Activated CD8-positive, alpha-beta memory T cell treated with anti-CD3 and anti-CD28 coated beads, Interleukin-2, amount 50 U/mL, for 24 hours (primary cell): ENCODE data around the gene SCAF4.
"Not testable (repeated sequence)": the region's sequence is repeated elsewhere in the genome, so short reads cannot be mapped to it uniquely, and the experiment has no call there.

ENCODE experiments used
- DNase-seq: peaks from one replicate; pipeline ENCODE4 v3.0.0-alpha.2; 2020; ENCODE audit errors: extremely low read depth

Gene SCAF4

DNA sequence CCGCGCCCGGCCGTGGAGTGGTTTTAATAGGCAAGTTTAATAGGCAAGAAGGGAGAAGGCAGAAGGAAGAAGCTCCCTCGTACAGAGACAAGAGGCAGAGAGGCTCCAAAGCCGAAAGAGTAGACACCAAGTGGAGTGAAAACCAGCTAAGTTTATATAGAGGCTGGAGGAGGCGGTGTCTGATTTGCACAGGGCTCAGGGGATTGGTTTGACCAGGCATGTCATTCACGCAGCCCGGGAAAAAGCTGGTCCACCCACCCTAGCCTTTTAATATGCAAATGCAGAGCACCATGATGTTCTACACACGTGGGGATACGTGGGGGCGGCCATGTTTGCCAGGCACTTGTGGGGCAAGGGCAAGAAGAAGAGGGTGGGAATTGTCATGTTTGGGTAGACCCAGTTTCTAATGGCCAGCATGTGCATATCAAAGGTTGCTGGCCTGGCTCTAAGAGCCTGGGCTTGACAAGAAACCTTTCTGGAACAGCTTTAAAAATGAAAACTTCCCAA is 90.4 kb downstream of the SCAF4 start:
- no peak for DNase-seq

DNA sequence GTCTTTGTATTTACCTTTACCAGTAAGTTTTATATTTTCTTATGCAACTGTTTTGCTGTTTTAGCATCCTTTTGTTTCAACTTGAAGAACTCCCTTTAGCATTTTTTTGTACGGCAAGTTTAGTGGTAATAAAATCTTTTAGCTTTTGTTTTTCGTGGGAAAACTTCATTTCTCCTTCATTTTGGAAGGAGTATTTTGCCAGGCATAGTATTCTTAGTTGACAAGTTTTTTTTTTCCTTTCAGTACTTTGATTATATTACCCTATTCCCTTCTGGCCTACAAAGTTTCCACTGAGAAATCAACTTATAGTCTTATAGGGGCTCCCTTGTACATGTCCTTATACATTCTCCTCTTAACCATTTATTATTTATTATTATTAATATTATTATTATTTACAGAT is 95.0 kb downstream of the SCAF4 start:
- no peak for DNase-seq

DNA sequence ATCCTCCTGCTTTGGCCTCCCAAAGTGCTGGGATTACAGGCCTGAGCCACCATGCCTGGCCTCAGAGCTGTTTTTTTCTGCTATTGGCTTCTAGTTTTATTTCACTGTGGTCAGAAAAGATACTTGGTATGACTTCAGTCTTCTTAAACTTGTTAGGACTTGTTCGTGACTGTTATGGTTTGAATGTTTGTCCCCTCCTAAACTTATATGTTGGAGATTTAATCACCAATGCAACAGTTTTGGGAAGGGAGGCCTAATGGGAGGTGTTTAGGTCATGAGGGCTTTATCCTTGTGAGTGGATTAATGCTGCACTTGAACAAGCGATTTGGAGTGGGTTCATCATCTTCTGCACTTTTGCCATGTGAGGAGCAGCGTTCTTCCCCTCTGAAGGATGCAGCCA is 96.9 kb downstream of the SCAF4 start:
- no peak for DNase-seq

DNA sequence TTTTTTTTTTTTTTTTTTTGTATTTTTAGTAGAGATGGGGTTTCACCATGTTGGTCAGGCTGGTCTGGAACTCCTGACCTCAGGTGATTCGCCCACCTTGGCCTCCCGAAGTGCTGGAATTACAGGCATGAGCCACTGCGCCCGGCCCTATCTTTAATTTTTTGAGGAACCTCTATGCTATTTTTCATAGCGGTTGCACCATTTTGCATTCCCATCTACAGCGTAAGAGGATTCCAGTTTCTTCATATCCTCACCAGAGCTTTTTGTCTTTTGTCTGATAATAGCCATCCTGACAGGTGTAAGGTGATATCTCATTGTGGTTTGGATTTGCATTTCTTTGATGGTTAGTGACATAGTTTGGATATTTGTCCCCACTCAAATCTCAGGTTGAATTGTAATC is 100.0 kb downstream of the SCAF4 start:
- not testable (repeated sequence) for DNase-seq

DNA sequence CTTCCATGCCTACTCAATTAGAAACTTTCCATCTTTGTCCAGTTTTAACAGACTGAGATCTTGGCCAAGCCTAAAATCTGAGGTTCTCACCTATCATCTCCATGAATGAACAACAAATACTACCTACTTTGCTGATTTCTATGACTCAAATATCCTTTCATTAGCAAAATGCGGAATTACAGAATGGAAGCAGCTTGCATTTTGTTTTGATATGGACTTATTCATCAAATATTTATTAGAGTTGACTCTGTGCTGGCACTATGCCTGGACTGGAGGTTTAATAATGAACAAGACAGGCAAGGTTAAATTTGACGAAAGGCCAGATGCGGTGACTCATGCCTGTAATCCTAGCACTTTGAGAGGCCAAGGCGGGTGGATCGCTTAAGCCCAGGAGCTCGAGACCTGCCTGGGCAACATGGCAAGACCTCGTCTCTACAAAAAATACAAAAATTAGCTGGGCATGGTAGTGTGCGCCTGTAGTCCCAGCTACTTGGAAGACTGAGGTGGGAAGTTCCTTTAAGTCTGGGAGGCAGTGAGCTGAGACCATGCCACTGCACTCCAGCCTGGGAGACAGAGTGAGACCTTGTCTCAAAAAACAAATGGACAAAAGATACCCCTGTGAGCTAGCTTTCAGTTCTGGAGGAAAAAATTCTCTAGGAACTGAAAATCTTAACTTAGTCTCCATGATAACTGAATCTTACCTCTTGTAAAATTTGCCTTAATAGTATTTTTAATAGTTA is 101.8 kb downstream of the SCAF4 start:
- no peak for DNase-seq

DNA sequence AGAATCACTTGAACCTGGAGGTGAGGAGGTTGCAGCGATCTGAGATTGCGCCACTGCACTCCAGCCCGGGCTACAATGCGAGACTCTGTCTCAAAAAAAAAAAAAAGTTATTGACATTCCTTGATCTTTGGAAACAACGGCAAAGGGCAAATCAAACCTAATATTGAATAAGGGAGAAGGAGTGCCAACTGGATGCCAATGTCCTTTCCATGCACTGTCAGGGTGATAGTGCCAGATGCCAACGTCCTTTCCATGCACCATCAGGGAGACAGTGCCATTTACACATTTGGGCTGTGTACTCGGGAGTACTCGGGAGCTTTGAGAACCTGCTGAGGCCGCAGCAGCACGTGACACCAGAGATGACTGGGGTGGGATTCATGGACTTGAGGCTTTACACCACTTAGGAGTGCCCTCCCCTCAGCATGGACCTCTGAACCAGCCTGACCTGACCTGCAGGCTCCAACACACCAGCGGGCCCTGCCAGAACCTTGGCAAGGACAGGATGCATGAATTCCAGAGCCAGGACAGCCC is 106.9 kb downstream of the SCAF4 start:
- no peak for DNase-seq

DNA sequence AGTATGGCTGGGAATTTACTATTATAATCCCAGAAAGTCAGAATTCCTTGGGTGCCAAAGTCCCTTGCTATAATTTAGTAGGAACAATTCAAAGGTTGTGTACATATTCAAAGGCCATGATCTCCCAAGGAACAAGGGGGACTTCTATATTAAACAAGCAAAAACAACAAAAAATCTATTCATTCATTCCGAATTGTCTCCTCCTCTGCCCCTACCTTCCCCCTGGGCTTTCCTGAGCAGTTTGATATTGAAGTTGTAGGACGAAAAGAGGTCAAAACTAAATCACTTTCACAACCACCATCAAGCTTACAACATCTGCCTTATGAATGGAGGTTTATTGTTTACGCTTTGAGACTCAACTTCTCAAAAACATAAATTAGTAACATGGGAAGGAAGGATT is 107.7 kb downstream of the SCAF4 start:
- no peak for DNase-seq

DNA sequence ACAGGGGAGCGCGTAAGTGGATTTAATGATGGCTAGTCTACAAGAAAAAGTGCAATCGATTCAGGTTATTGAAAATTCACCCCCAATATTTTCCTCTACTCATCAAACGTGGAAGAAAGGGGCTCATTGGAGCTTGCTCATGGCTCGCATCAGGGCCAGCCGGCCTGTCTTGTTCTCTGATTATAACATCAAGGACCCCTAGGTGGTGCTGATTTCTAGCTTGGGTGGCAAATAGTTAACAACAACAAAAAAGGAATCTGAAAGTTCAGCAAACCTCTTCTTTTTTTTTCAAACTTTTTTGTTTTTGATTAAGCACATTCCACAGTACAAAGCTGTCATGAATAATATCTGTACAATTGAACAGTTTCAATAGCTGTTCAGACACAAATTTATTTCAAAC is 108.3 kb downstream of the SCAF4 start:
- DNase-seq, result no peak

DNA sequence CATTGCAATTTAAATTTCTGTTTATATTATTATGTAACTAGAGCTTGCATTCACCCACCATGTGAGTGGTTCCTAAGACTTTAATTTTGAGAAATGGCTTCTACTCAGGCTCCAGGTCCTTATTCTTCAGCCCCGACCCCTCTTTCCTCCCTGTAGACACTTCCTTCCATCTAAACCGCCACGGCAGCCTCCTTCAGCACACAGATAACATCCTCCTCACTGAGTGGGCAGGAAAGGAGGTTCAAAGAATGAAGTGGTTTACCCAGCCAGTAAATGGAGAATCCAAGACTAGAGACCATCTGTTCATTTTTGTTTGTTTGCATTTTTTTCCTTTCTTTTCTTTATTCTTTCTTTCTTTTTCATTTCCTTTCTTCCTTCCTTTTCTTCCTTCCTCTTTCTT is 109.5 kb downstream of the SCAF4 start:
- DNase-seq, result no peak
